ENCODE data around the gene GLIPR2.

The GLIPR2 gene

GRCh38 chr9:36213387-36213786 lies 76.9 kb downstream of the GLIPR2 start:
- Histone ChIP-seq H3K27me3 (no peaks in the 10 kb centered on the region), H4K20me1 (peaks cover 84 to 100% (median 97%) of the 10 kb centered on the region in 11 experiments), H3K4me1 (peaks cover 2 to 21% (median 13%) of the 10 kb centered on the region in 10 experiments; a peak in 18 of 20 replicates), H3K27ac (no peak overlapping the region), H3K4me3 (no peak overlapping the region), H3K9me3 (replicated peaks in 1 of 11) (no peaks in the 10 kb centered on the region), H3K36me3 (peaks cover 94 to 100% (median 96%) of the 10 kb centered on the region in 11 experiments), H3K4me2 (no peak overlapping the region), H3K9ac (no peak overlapping the region)
- no peak for TF ChIP-seq Cebpa-rat (IDR thresholded peaks at IDR 0.05)
